CD14-positive monocyte (primary cell): ENCODE measurements around the gene CLDN9. TPM values are rescaled to one million over a fixed set of nuclear protein-coding genes. Genes with fewer than 3 reads are reported as not detected.

Experiments used
- DNase-seq, 3 donors: peaks; one replicate each; pipeline ENCODE4 v3.0.0-alpha.2; 2011 to 2022
- H2AFZ ChIP-seq: 2 replicates; pipeline ENCODE4 v1.6.0; 2012; ENCODE audit warnings: mild to moderate bottlenecking, low read depth, low read length, inconsistent platforms; ENCODE audit not compliant: insufficient read depth, poor library complexity, severe bottlenecking
- H3K27ac ChIP-seq, 2 donors: 1 replicate in 1 of 2; 2 replicates in 1 of 2; pipeline ENCODE4 v1.5.1; 2012 to 2013; ENCODE audit warnings: low read length in 2 of 2, control low read depth in 1 of 2, inconsistent platforms in 1 of 2, low read depth in 1 of 2, mild to moderate bottlenecking in 1 of 2
- H3K27me3 ChIP-seq, 2 donors: one replicate each; pipeline versions ENCODE4 v1.6.0 to v1.6.1; 2011 to 2013; ENCODE audit warnings: low read length in 2 of 2; ENCODE audit not compliant: control insufficient read depth in 2 of 2, insufficient read depth in 2 of 2
- H3K36me3 ChIP-seq, 2 donors: replicated peaks in 1 of 2; 1 replicate in 1 of 2; 2 replicates in 1 of 2; pipeline versions ENCODE4 v1.5.1 to v1.6.1; 2012 to 2013; ENCODE audit warnings: low read length in 2 of 2, control low read depth in 1 of 2, inconsistent platforms in 1 of 2, mild to moderate bottlenecking in 1 of 2; ENCODE audit not compliant: insufficient read depth in 2 of 2, control insufficient read depth in 1 of 2
- H3K4me1 ChIP-seq, 2 donors: 1 replicate in 1 of 2; 2 replicates in 1 of 2; pipeline versions ENCODE4 v1.5.1 to v1.6.1; 2012 to 2013; ENCODE audit warnings: low read length in 2 of 2, control low read depth in 1 of 2, inconsistent platforms in 1 of 2, mild to moderate bottlenecking in 1 of 2, moderate library complexity in 1 of 2; ENCODE audit not compliant: insufficient read depth in 2 of 2, control insufficient read depth in 1 of 2
- H3K4me2 ChIP-seq: replicated peaks from 2 replicates; pipeline ENCODE3; 2012; ENCODE audit warnings: low read length, moderate library complexity, mild to moderate bottlenecking; ENCODE audit not compliant: poor library complexity, severe bottlenecking; ENCODE audit errors: extremely low read depth
- H3K4me3 ChIP-seq, 3 experiments: fragments of 200-600 bp in 1 of 3; sonication (generic) in 1 of 3; replicated peaks in 1 of 3; 1 replicate in 2 of 3; 2 replicates in 1 of 3; pipeline ENCODE4 v1.5.1; 2011 to 2013; ENCODE audit warnings: low read length in 3 of 3, mild to moderate bottlenecking in 3 of 3, control low read depth in 2 of 3, low read depth in 2 of 3, inconsistent platforms in 1 of 3, moderate library complexity in 1 of 3
- H3K79me2 ChIP-seq: 2 replicates; pipeline ENCODE4 v1.6.0; 2012; ENCODE audit warnings: mild to moderate bottlenecking, control low read depth, inconsistent platforms, low read length, moderate library complexity; ENCODE audit not compliant: insufficient read depth
- H3K9ac ChIP-seq: 2 replicates; pipeline ENCODE4 v1.6.0; 2017; ENCODE audit warnings: low read length, mild to moderate bottlenecking; ENCODE audit not compliant: insufficient read depth, poor library complexity, severe bottlenecking
- H3K9me3 ChIP-seq, 2 donors: replicated peaks in 1 of 2; 1 replicate in 1 of 2; 2 replicates in 1 of 2; pipeline versions ENCODE4 v1.5.1 to v1.6.1; 2012 to 2013; ENCODE audit warnings: low read length in 2 of 2, control low read depth in 1 of 2; ENCODE audit not compliant: control insufficient read depth in 1 of 2, insufficient read depth in 1 of 2
- H4K20me1 ChIP-seq: 2 replicates; pipeline ENCODE4 v1.6.0; 2012; ENCODE audit warnings: mild to moderate bottlenecking, low read length, control low read depth, moderate library complexity; ENCODE audit not compliant: insufficient read depth
- H3K27ac Mint-ChIP-seq, 7 donors: one replicate each; pipeline ENCODE4 v1.8.0; 2020; ENCODE audit warnings: mild to moderate bottlenecking in 7 of 7, mixed read lengths in 7 of 7, moderate library complexity in 6 of 7, inconsistent platforms in 2 of 7
- H3K27me3 Mint-ChIP-seq, 3 donors: one replicate each; pipeline ENCODE4 v1.8.0; 2021 to 2022; ENCODE audit warnings: low read depth in 3 of 3, mild to moderate bottlenecking in 3 of 3, mixed read lengths in 3 of 3, moderate library complexity in 3 of 3, inconsistent platforms in 1 of 3
- H3K36me3 Mint-ChIP-seq, 2 donors: one replicate each; pipeline ENCODE4 v1.8.0; 2020; ENCODE audit warnings: mixed read lengths in 2 of 2, inconsistent platforms in 1 of 2, mild to moderate bottlenecking in 1 of 2
- H3K4me1 Mint-ChIP-seq: one replicate; pipeline ENCODE4 v1.8.0; 2020; ENCODE audit warnings: mild to moderate bottlenecking, mixed read lengths
- H3K4me3 Mint-ChIP-seq, 2 donors: one replicate each; pipeline ENCODE4 v1.8.0; 2020; ENCODE audit warnings: mild to moderate bottlenecking in 2 of 2, mixed read lengths in 2 of 2, moderate library complexity in 1 of 2
- H3K9me3 Mint-ChIP-seq, 7 donors: one replicate each; pipeline ENCODE4 v1.8.0; 2020 to 2022; ENCODE audit warnings: mixed read lengths in 7 of 7, mild to moderate bottlenecking in 6 of 7, moderate library complexity in 6 of 7, inconsistent platforms in 2 of 7
- CTCF ChIP-seq: fragments of 200-600 bp; IDR thresholded peaks from one replicate; pipeline ENCODE4 v1.8.0; 2022; ENCODE audit warnings: antibody characterized with exemption, mild to moderate bottlenecking
- WGBS: methylation state at CpG from one replicate; pipeline ENCODE4 v1.1.5; 2013; ENCODE audit warnings: missing lambda C conversion rate; ENCODE audit not compliant: insufficient coverage; 5-methylcytosine and 5-hydroxymethylcytosine counted together
- intact Hi-C, 2 donors: fragments of 100-400 bp; cut with micrococcal nuclease; formaldehyde crosslinking; loops; one replicate each; pipeline versions ENCODE4 v1.15.0 to v1.15.1; 2023
- polyA plus RNA-seq, 3 donors: library from polyadenylated mRNA; depleted of rRNA in 1 of 3; unstranded in 2 of 3; stranded (reverse) in 1 of 3; fragments of 300-500 nt in 2 of 3; fragments of >200 nt in 1 of 3; fragmentation: Illumina TruSeq in 2 of 3; gene quantifications; 1 replicate in 2 of 3; 2 replicates in 1 of 3; pipeline ENCODE4 v1.2.3, GENCODE V29; 2012 to 2021

CLDN9 gene
- polyA plus RNA-seq, 3 donors: 2.1 TPM; not detected in 2

- peaks cover 38% of the 10 kb centered on the region for H3K4me1 Mint-ChIP-seq
- H2AFZ ChIP-seq: no peak overlapping the region
- peak in 2 of 3 donors; percentile 39 to 63 for DNase-seq
- peak overlapping the region in 1 of 3 experiments; percentile 32 for H3K4me3 ChIP-seq
- H4K20me1 ChIP-seq: peaks cover 38% of the 10 kb centered on the region
- intact Hi-C loops: loop anchor here (2.0 to 10.0 kb wide), 3 partner anchors 27 to 95 kb away; no protein-coding TSS in a partner anchor
- H3K9me3 ChIP-seq: peaks cover 0 to 12% of the 10 kb centered on the region in 2 donors
- H3K9me3 Mint-ChIP-seq: peaks cover 0 to 29% (median 9%) of the 10 kb centered on the region in 7 donors
- WGBS: 6% methylated on average over 54 of the region's 59 CpGs
- no peak for TF ChIP-seq CTCF
- peaks cover 27 to 30% of the 10 kb centered on the region in 2 donors for H3K36me3 Mint-ChIP-seq
- H3K4me3 Mint-ChIP-seq: peak overlapping the region; percentile 9 to 86
- H3K27me3 ChIP-seq: peaks cover 23 to 62% of the 10 kb centered on the region in 2 donors
- peaks cover 52 to 65% (median 63%) of the 10 kb centered on the region in 3 donors for H3K27me3 Mint-ChIP-seq
- H3K4me2 ChIP-seq: peak overlapping the region; percentile 57
- H3K27ac Mint-ChIP-seq: peak overlapping the region in 2 of 7 donors; percentile 4 to 35
- H3K4me1 ChIP-seq: peaks cover 23 to 31% of the 10 kb centered on the region in 2 donors
- H3K9ac ChIP-seq: no peak overlapping the region
- H3K79me2 ChIP-seq: no peaks in the 10 kb centered on the region
- no peak overlapping the region for H3K27ac ChIP-seq
- H3K36me3 ChIP-seq: peaks cover 19 to 21% of the 10 kb centered on the region in 2 donors
Measured at GRCh38 chr16:3029491-3030221, 16.9 kb downstream of the CLDN9 start.

GRCh38 chr16:3030222-3031212 lies 17.8 kb downstream of the CLDN9 start:
- Histone ChIP-seq H3K27me3 (peaks cover 26 to 70% of the 10 kb centered on the region in 2 donors), H3K79me2 (no peaks in the 10 kb centered on the region), H3K36me3 (peaks cover 18 to 19% of the 10 kb centered on the region in 2 donors), H3K4me1 (peaks cover 19 to 33% of the 10 kb centered on the region in 2 donors), H3K4me3 (no peak overlapping the region), H3K9ac (no peak overlapping the region), H2AFZ (no peak overlapping the region), H4K20me1 (peaks cover 33% of the 10 kb centered on the region), H3K4me2 (no peak overlapping the region), H3K9me3 (peaks cover 0 to 14% of the 10 kb centered on the region in 2 donors), H3K27ac (no peak overlapping the region)
- no peak for DNase-seq
- TF ChIP-seq CTCF: no peak
- Mint-ChIP-seq H3K4me3 (peak overlapping the region; percentile 31 to 86), H3K27ac (peak overlapping the region in 2 of 7 donors; percentile 4 to 35), H3K9me3 (peaks cover 0 to 32% (median 14%) of the 10 kb centered on the region in 7 donors), H3K27me3 (peaks cover 61 to 74% (median 72%) of the 10 kb centered on the region in 3 donors), H3K36me3 (peaks cover 25 to 31% of the 10 kb centered on the region in 2 donors), H3K4me1 (peaks cover 35% of the 10 kb centered on the region)
- WGBS: 82% methylated on average over 25 of the region's 33 CpGs
- intact Hi-C loops: loop anchor here in 1 of 2 donors (5.0 kb wide), 1 partner anchor 33 kb away; no protein-coding TSS in a partner anchor
